Stimulated activated CD4-positive, alpha-beta T cell treated with anti-CD3 and anti-CD28 coated beads, TNF-alpha, amount 100 ng/mL, for 4 hours (primary cell): ENCODE data around the gene RPP30.
"Not testable (repeated sequence)": the region's sequence is repeated elsewhere in the genome, so short reads cannot be mapped to it uniquely, and the experiment has no call there.

ENCODE experiments used
- DNase-seq, 3 experiments: peaks; one replicate each; pipeline ENCODE4 v3.0.0-alpha.2; 2020; ENCODE audit warnings: low read depth in 3 of 3

Gene RPP30

DNA sequence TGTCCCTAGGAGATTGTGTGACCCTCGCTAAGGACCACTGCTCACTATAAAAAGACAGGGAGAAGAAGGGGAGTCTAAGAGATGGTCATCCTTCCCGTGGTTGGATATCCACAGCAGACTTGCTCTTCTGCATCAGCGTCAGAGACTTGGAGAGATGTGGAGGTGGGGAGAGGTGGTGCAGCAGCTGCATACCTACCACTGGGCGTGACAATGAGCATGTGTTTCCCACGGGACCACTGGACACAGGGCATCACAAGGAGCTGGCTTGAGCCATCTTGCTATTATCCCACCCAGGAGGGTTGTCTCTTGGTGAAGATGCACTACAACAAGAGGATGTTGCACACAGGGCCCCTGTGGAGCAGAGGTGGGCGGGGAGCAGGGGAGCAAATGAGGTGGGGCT is 67.9 kb downstream of the RPP30 start:
- DNase-seq = no peak

DNA sequence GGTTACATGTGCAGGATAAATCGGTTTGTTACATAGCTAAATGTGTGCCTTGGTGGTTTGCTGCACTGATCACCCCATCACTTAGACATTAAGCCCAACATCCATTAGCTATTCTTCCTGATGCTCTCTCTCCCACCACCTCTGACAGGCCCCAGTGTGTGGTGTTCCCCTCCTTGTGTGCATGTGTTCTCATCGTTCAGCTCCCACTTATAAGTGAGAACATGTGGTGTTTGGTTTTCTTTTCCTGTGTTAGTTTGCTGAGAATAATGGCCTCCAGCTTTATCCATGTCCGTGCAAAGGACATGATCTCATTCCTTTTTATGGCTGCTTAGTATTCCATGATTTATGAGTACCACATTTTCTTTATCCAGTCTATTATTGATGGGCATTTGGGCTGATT is 71.2 kb downstream of the RPP30 start:
- not testable (repeated sequence) for DNase-seq

DNA sequence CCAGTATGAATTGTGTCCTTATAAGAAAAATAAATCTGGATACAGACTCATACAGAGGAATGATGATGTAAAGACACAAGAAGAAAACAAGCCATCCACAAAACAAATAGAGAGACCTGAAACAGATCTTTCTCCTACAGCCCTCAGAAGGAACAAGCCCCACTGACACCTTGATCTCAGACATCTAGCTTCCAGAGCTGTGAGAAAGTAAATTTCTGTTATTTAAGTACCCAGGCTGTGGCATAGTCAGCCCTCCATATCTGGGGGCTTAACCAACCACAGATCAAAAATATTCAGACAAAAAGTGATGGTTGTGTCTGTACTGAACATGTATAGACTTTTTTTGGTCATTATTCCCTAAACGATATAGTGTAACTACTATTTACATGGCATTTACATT is 73.0 kb downstream of the RPP30 start:
- no peak for DNase-seq

DNA sequence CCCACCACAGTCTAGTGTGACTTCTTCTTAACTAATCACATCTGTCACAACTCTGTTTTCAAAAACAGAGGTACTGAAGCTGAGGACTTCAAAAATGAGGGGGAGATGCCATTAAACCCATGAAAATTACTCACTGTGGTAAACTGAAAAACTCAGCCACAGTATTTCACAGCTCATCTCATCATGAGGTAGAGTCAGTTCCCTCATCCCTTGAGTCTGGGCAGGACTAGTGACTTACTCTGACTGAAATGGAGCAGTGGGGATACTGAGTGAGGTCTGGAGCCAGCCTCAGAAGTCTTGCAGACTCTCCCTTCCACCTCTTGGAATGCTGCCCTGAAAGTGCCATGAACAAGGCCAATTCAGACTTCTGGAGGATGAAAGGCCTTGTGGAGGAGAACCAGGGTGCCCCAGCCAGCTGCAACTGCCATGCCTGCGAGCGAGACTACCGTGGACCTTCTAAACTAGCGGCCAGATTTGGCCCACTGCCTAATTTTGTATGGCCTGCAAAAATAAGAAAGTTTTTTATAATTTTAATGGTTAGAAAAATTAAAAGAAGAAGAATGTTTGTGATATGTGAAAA is 73.8 kb downstream of the RPP30 start:
- DNase-seq = no peak

DNA sequence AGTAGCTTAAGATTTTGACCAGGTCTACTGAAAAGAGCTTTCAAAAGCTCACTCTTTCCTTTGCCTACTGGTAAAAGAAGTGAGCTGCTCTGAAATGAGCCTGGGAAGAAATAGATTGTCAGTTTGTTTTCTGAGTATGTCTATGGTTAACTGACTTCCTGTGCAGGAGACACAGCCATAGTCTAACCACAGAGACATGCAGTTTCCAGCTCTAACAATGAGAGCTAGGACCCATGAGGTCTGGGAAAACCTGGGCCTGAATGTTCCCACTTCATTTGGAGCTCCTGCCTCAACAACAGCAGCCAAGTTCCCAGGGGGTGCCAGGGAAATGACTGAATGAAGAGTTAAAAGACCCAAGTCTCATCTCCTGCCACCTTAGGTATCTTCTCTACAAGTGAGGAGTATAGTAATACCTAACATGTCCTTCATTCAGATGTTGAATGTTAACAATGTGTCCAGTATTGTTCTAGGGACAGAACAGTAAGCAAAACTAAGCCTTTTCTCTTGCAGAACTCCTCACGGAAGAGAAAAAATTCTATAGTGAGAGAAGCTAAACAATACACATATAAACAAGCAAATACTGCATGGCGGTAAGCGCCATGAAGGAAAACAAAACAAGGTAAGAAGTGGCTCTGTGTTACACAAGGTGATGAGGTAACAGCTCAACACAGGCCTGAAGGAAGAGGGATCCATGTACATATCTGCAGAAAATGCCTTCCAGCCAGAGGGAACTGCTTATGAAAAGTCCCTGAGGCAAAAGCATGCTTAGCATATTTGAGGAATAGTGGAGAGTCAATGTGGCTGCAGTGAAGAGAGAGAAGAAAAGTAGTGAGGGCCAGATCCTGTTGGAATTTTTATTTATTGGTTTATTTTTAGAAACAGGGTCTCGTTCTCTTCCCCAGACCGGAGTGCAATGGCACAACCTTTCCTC is 75.5 kb downstream of the RPP30 start:
- DNase-seq = no peak
